HG02623 (cell line): ENCODE data around the gene NRXN3.

Source experiments
- ATAC-seq: cut with Tn5 transposase; IDR thresholded peaks from one replicate; pipeline ENCODE4 v1.9.1; 2021; ENCODE audit warnings: moderate library complexity; ENCODE audit not compliant: unreplicated experiment

Gene NRXN3

GRCh38 chr14:79820866-79821535 lies 1650.8 kb downstream of the NRXN3 start:
- ATAC-seq = no peak

- no peak for ATAC-seq
Observed at GRCh38 chr14:79822034-79822433, 1651.9 kb downstream of the NRXN3 start.

- no peak for ATAC-seq
Observed at GRCh38 chr14:79825046-79825521, 1654.9 kb downstream of the NRXN3 start.

GRCh38 chr14:79826362-79826761 lies 1656.2 kb downstream of the NRXN3 start:
- no peak for ATAC-seq

- ATAC-seq = no peak
Observed at GRCh38 chr14:79829405-79830166, 1659.4 kb downstream of the NRXN3 start.

- no peak for ATAC-seq
Observed at GRCh38 chr14:79831195-79831892, 1661.2 kb downstream of the NRXN3 start.

GRCh38 chr14:79833781-79834180 lies 1663.6 kb downstream of the NRXN3 start:
- ATAC-seq = no peak

GRCh38 chr14:79834868-79835267 lies 1664.7 kb downstream of the NRXN3 start:
- ATAC-seq = no peak

- no peak for ATAC-seq
Observed at GRCh38 chr14:79836577-79836976, 1666.4 kb downstream of the NRXN3 start.

- no peak for ATAC-seq
Observed at GRCh38 chr14:79837699-79838098, 1667.5 kb downstream of the NRXN3 start.

GRCh38 chr14:79840103-79840502 lies 1669.9 kb downstream of the NRXN3 start:
- ATAC-seq = no peak

GRCh38 chr14:79840831-79841230 lies 1670.7 kb downstream of the NRXN3 start:
- ATAC-seq = no peak

GRCh38 chr14:79841433-79841832 lies 1671.3 kb downstream of the NRXN3 start:
- no peak for ATAC-seq

- ATAC-seq = no peak
Observed at GRCh38 chr14:79842270-79842669, 1672.1 kb downstream of the NRXN3 start.

GRCh38 chr14:79852950-79853744 lies 1683.0 kb downstream of the NRXN3 start:
- ATAC-seq = no peak

GRCh38 chr14:79855789-79856188 lies 1685.6 kb downstream of the NRXN3 start:
- ATAC-seq = no peak

- no peak for ATAC-seq
Observed at GRCh38 chr14:79856381-79856780, 1686.2 kb downstream of the NRXN3 start.

- ATAC-seq = no peak
Observed at GRCh38 chr14:79861111-79861510, 1690.9 kb downstream of the NRXN3 start.

GRCh38 chr14:79862045-79862444 lies 1691.9 kb downstream of the NRXN3 start:
- ATAC-seq = no peak

GRCh38 chr14:79871136-79871535 lies 1701.0 kb downstream of the NRXN3 start:
- no peak for ATAC-seq

GRCh38 chr14:79878229-79878628 lies 1708.1 kb downstream of the NRXN3 start:
- no peak for ATAC-seq
